HEK293 (cell line): Measurements from ENCODE around the gene IRAK2.

Experiments used
- CTCF ChIA-PET: fragments of 350-600 bp; formaldehyde crosslinking; extraction: SDS; loops from one replicate; lab custom pipeline; 2021; ENCODE audit warnings: antibody characterized with exemption; lab: Yijun Ruan, JAX
- POLR2A ChIA-PET: fragments of 300-600 bp; formaldehyde crosslinking; extraction: SDS; loops from one replicate; lab custom pipeline; 2020; ENCODE audit warnings: antibody characterized with exemption, inconsistent platforms; lab: Yijun Ruan, JAX
- H3K27ac ChIP-seq: fragments of 200-500 bp; sonication (Bioruptor generic); 2 replicates; pipeline ENCODE4 v1.5.1; 2014; ENCODE audit warnings: low read depth, low read length, control low read depth, inconsistent platforms; ENCODE audit errors: extremely low read depth
- H3K36me3 ChIP-seq, 2 experiments: fragments of 200-500 bp in 1 of 2; sonication (Bioruptor generic) in 1 of 2; 1 replicate in 1 of 2; 2 replicates in 1 of 2; pipeline ENCODE4 v1.5.1; 2014 to 2017; ENCODE audit warnings: inconsistent platforms in 2 of 2, low read length in 2 of 2; ENCODE audit not compliant: control insufficient read depth in 2 of 2, insufficient read depth in 1 of 2
- H3K4me1 ChIP-seq: fragments of 200-500 bp; sonication (Bioruptor generic); 2 replicates; pipeline ENCODE4 v1.5.1; 2014; ENCODE audit warnings: mild to moderate bottlenecking, low read length, inconsistent platforms; ENCODE audit not compliant: control insufficient read depth, insufficient read depth
- H3K4me3 ChIP-seq: 2 replicates; pipeline ENCODE4 v1.5.1; 2011; ENCODE audit warnings: low read depth, mild to moderate bottlenecking, control low read depth, low read length, moderate library complexity
- H3K9me3 ChIP-seq: fragments of 200-500 bp; sonication (Bioruptor generic); 2 replicates; pipeline ENCODE4 v1.5.1; 2014; ENCODE audit warnings: low read depth, low read length, inconsistent platforms; ENCODE audit not compliant: control insufficient read depth, insufficient read depth
- AEBP2 ChIP-seq: fragments of 450-650 bp; formaldehyde crosslinking; IDR thresholded peaks from 2 replicates; pipeline ENCODE4 v1.5.1; 2016; ENCODE audit warnings: missing biosample characterization, missing genetic modification characterization, borderline replicate concordance
- CTCF ChIP-seq: fragments of 450-650 bp; formaldehyde crosslinking; IDR thresholded peaks from 2 replicates; pipeline ENCODE4 v1.5.1; 2016; ENCODE audit warnings: missing biosample characterization, missing genetic modification characterization
- GFI1B ChIP-seq: fragments of 450-650 bp; formaldehyde crosslinking; IDR thresholded peaks from 2 replicates; pipeline ENCODE4 v1.5.1; 2016; ENCODE audit warnings: missing biosample characterization, missing genetic modification characterization
- GLIS1 ChIP-seq: fragments of 450-650 bp; formaldehyde crosslinking; IDR thresholded peaks from 2 replicates; pipeline ENCODE4 v1.5.1; 2016; ENCODE audit warnings: missing biosample characterization, missing genetic modification characterization
- KLF7 ChIP-seq: fragments of 450-650 bp; formaldehyde crosslinking; IDR thresholded peaks from 2 replicates; pipeline ENCODE4 v1.5.1; 2016; ENCODE audit warnings: missing biosample characterization, missing genetic modification characterization, borderline replicate concordance
- PBX3 ChIP-seq: sonication (generic); formaldehyde crosslinking; IDR thresholded peaks from 2 replicates; pipeline ENCODE4 v1.8.1; 2022; ENCODE audit warnings: mild to moderate bottlenecking, moderate library complexity, missing genetic modification reagents
- SP2 ChIP-seq: fragments of 450-650 bp; formaldehyde crosslinking; IDR thresholded peaks from 2 replicates; pipeline ENCODE4 v1.5.1; 2016; ENCODE audit warnings: missing biosample characterization, missing genetic modification characterization
- ZBTB17 ChIP-seq: fragments of 450-650 bp; formaldehyde crosslinking; IDR thresholded peaks from 2 replicates; pipeline ENCODE4 v1.5.1; 2016; ENCODE audit warnings: missing biosample characterization, missing genetic modification characterization
- ZBTB20 ChIP-seq: fragments of 450-650 bp; formaldehyde crosslinking; IDR thresholded peaks from 2 replicates; pipeline ENCODE4 v1.5.1; 2016; ENCODE audit warnings: missing biosample characterization, missing genetic modification characterization
- ZFHX2 ChIP-seq: fragments of 450-650 bp; formaldehyde crosslinking; conservative IDR thresholded peaks from 2 replicates; pipeline ENCODE4 v1.5.1; 2016; ENCODE audit warnings: missing biosample characterization, missing genetic modification characterization
- ZFP69B ChIP-seq: fragments of 450-650 bp; formaldehyde crosslinking; IDR thresholded peaks from 2 replicates; pipeline ENCODE4 v1.5.1; 2016; ENCODE audit warnings: missing biosample characterization, missing genetic modification characterization
- ZNF133 ChIP-seq: fragments of 450-650 bp; formaldehyde crosslinking; IDR thresholded peaks from 2 replicates; pipeline ENCODE4 v1.5.1; 2016; ENCODE audit warnings: missing biosample characterization, missing genetic modification characterization
- ZNF16 ChIP-seq: fragments of 450-650 bp; formaldehyde crosslinking; IDR thresholded peaks from 2 replicates; pipeline ENCODE4 v1.5.1; 2016; ENCODE audit warnings: low read depth, missing biosample characterization, missing genetic modification characterization
- ZNF169 ChIP-seq: fragments of 450-650 bp; formaldehyde crosslinking; IDR thresholded peaks from 2 replicates; pipeline ENCODE4 v1.5.1; 2016; ENCODE audit warnings: missing biosample characterization, missing genetic modification characterization
- ZNF473 ChIP-seq: fragments of 450-650 bp; formaldehyde crosslinking; IDR thresholded peaks from 2 replicates; pipeline ENCODE4 v1.5.1; 2017; ENCODE audit warnings: missing biosample characterization, missing genetic modification characterization
- ZNF837 ChIP-seq: fragments of 450-650 bp; formaldehyde crosslinking; IDR thresholded peaks from 2 replicates; pipeline ENCODE4 v1.5.1; 2016; ENCODE audit warnings: missing biosample characterization, missing genetic modification characterization
- TF ChIP-seq, protein P1 (sequence below): fragments of 450-650 bp; formaldehyde crosslinking; IDR thresholded peaks from 2 replicates; pipeline ENCODE4 v1.5.1; 2016; ENCODE audit warnings: missing biosample characterization, missing genetic modification characterization
- TF ChIP-seq, protein P2 (sequence below): fragments of 450-650 bp; formaldehyde crosslinking; optimal IDR thresholded peaks from 2 replicates; pipeline ENCODE3; 2016; ENCODE audit warnings: missing biosample characterization, mild to moderate bottlenecking, missing genetic modification characterization
- TF ChIP-seq, protein P3 (sequence below): fragments of 450-650 bp; formaldehyde crosslinking; IDR thresholded peaks from 2 replicates; pipeline ENCODE4 v1.5.1; 2016; ENCODE audit warnings: missing biosample characterization, missing genetic modification characterization
- TF ChIP-seq, protein P4 (sequence below): fragments of 450-650 bp; formaldehyde crosslinking; IDR thresholded peaks from 2 replicates; pipeline ENCODE4 v1.5.1; 2016; ENCODE audit warnings: missing biosample characterization, missing genetic modification characterization

The IRAK2 gene

GRCh38 chr3:10192953-10193691, 28.4 kb downstream of the IRAK2 start:
- CTCF ChIA-PET, result interaction anchor here (0.5 to 0.7 kb wide), 3 partner anchors 13 to 30 kb away, joined by 3 read pairs; no protein-coding TSS in a partner anchor
- POLR2A ChIA-PET, result interaction anchor here (1.0 kb wide), 1 partner anchor 52 kb away, joined by 3 read pairs; the partner anchor contains the start of gene VHL
- no peak overlapping the region for H3K27ac ChIP-seq
- TF ChIP-seq GFI1B (tag by site-specific recombination), result peak; percentile 80
- no peak for TF ChIP-seq SP2 (tag by site-specific recombination)
- TF ChIP-seq, protein P1, sequence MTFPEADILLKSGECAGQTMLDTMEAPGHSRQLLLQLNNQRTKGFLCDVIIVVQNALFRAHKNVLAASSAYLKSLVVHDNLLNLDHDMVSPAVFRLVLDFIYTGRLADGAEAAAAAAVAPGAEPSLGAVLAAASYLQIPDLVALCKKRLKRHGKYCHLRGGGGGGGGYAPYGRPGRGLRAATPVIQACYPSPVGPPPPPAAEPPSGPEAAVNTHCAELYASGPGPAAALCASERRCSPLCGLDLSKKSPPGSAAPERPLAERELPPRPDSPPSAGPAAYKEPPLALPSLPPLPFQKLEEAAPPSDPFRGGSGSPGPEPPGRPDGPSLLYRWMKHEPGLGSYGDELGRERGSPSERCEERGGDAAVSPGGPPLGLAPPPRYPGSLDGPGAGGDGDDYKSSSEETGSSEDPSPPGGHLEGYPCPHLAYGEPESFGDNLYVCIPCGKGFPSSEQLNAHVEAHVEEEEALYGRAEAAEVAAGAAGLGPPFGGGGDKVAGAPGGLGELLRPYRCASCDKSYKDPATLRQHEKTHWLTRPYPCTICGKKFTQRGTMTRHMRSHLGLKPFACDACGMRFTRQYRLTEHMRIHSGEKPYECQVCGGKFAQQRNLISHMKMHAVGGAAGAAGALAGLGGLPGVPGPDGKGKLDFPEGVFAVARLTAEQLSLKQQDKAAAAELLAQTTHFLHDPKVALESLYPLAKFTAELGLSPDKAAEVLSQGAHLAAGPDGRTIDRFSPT, result no peak
- no peak for TF ChIP-seq GLIS1 (tag by site-specific recombination)
- no peak for TF ChIP-seq AEBP2 (tag by site-specific recombination)
- no peak for TF ChIP-seq ZNF473 (tag by site-specific recombination)
- peak; percentile 28; the same call in 1 of the 2 replicates for TF ChIP-seq CTCF (tag by site-specific recombination)
- TF ChIP-seq ZNF16 (tag by site-specific recombination), result no peak
- peak; percentile 69 for TF ChIP-seq ZBTB20 (tag by site-specific recombination)
- 0 out of 2 replicates have a peak, but pooled peaks have one; percentile 17 for TF ChIP-seq ZBTB17 (tag by site-specific recombination)
- TF ChIP-seq, all 188 proteins: peak for 4
- no peak overlapping the region for H3K4me3 ChIP-seq
- H3K4me1 ChIP-seq, result 0 out of 2 replicates have a peak, but pooled peaks cover 4% of the 10 kb centered on the region
- H3K9me3 ChIP-seq, result no peaks in the 10 kb centered on the region
- H3K36me3 ChIP-seq, result no peaks in the 10 kb centered on the region

DNA sequence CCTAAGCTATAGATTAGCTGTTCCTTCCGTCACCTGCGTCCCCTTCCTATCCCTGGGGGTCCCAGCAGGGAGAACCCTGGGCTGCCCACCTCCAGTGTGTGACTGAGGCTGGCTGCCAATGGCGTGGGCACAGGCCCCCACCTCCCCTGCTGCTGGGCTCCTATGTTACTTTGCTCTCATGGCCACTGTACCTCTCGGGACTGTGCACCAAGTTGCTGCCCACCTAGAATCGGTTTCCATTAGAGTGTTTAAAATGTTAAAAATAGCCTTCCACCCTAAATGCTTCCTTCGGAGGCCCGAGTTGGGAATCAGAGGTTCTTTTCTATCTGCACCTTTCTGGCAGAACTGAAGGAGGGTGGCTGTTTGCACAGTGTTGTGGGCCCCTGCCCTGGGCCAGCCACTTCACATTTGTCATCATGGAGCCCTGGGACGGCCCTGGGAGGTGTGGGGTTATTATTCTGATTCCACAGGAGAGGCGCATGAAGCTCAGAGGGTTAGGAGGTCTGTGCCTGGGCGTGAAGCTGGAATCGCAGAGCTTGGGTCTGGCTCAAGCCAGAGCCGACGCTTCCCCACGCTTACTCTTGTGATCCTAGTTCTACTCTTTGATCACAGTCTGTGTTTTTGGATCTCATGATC, 29.1 kb downstream of the IRAK2 start:
- Histone ChIP-seq H3K9me3 (no peaks in the 10 kb centered on the region), H3K4me3 (no peak overlapping the region), H3K4me1 (0 out of 2 replicates have a peak, but pooled peaks cover 4% of the 10 kb centered on the region), H3K36me3 (no peaks in the 10 kb centered on the region), H3K27ac (no peak overlapping the region)
- POLR2A ChIA-PET, result no interaction called here
- CTCF ChIA-PET, result interaction anchor here (0.5 to 0.7 kb wide), 5 partner anchors 18 to 725 kb away, joined by 3 read pairs; no protein-coding TSS in a partner anchor
- TF ChIP-seq ZNF169 (tag by site-specific recombination) (no peak), ZFP69B (tag by site-specific recombination) (no peak), ZNF133 (tag by site-specific recombination) (no peak), PBX3 (CRISPR knock-in tag) (no peak), ZNF837 (no peak), KLF7 (tag by site-specific recombination) (no peak), ZFHX2 (tag by site-specific recombination) (no peak)
- TF ChIP-seq, protein P2, sequence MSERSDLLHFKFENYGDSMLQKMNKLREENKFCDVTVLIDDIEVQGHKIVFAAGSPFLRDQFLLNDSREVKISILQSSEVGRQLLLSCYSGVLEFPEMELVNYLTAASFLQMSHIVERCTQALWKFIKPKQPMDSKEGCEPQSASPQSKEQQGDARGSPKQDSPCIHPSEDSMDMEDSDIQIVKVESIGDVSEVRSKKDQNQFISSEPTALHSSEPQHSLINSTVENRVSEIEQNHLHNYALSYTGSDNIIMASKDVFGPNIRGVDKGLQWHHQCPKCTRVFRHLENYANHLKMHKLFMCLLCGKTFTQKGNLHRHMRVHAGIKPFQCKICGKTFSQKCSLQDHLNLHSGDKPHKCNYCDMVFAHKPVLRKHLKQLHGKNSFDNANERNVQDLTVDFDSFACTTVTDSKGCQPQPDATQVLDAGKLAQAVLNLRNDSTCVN, result no peak
- TF ChIP-seq, protein P3, sequence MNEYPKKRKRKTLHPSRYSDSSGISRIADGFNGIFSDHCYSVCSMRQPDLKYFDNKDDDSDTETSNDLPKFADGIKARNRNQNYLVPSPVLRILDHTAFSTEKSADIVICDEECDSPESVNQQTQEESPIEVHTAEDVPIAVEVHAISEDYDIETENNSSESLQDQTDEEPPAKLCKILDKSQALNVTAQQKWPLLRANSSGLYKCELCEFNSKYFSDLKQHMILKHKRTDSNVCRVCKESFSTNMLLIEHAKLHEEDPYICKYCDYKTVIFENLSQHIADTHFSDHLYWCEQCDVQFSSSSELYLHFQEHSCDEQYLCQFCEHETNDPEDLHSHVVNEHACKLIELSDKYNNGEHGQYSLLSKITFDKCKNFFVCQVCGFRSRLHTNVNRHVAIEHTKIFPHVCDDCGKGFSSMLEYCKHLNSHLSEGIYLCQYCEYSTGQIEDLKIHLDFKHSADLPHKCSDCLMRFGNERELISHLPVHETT (tag by site-specific recombination), result no peak
- TF ChIP-seq, protein P4, sequence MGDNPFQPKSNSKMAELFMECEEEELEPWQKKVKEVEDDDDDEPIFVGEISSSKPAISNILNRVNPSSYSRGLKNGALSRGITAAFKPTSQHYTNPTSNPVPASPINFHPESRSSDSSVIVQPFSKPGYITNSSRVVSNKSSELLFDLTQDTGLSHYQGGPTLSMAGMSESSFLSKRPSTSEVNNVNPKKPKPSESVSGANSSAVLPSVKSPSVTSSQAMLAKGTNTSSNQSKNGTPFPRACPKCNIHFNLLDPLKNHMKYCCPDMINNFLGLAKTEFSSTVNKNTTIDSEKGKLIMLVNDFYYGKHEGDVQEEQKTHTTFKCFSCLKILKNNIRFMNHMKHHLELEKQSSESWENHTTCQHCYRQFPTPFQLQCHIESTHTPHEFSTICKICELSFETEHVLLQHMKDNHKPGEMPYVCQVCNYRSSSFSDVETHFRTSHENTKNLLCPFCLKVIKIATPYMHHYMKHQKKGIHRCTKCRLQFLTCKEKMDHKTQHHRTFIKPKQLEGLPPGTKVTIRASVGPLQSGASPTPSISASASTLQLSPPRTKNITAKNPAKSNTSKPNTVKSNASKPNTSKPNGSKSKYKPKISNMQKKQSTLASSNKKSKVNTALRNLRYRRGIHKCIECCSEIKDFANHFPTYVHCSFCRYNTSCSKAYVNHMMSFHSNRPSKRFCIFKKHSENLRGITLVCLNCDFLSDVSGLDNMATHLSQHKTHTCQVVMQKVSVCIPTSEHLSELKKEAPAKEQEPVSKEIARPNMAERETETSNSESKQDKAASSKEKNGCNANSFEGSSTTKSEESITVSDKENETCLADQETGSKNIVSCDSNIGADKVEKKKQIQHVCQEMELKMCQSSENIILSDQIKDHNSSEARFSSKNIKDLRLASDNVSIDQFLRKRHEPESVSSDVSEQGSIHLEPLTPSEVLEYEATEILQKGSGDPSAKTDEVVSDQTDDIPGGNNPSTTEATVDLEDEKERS (tag by site-specific recombination), result no peak
